ENCODE data around the gene FKBP8. TPM values are rescaled to one million over a fixed set of nuclear protein-coding genes. Genes with fewer than 3 reads are reported as not detected.
"Not testable (repeated sequence)": the region's sequence is repeated elsewhere in the genome, so short reads cannot be mapped to it uniquely, and the experiment has no call there.

The FKBP8 gene
- total RNA-seq (2021; ENCODE audit: unreplicated experiment) (182 TPM), Bru-seq, nascent RNA (percentile 61 among the genes with signal in this experiment), BruChase-seq, experiment 1, labeled RNA remaining after a 2-hour chase (percentile 61 among the genes with signal in this experiment), BruChase-seq, experiment 2, labeled RNA remaining after a 6-hour chase (percentile 73 among the genes with signal in this experiment)
- polyA plus RNA-seq (2012; ENCODE audit: insufficient read length), result 479 TPM
- long read RNA-seq, transcript FKBP8-201 (9 exons, 1,710 nt), result minor isoform, 97 of 310 reads
- long read RNA-seq, transcript FKBP8-213 (9 exons, 1,849 nt), result major isoform, 134 of 310 reads
- long read RNA-seq, transcript FKBP8-202 (6 exons, 1,292 nt), result minor isoform, 8 of 310 reads
- long read RNA-seq, partial matches to known transcripts, result 39 of 310 reads
- long read RNA-seq, other reads (novel, unspliced or antisense), result 29 of 310 reads

GRCh38 chr19:18542941-18543813 lies at the start of gene FKBP8:
Gene FKBP8, minus strand, starts transcription at chr19:18543573. Its CDS starts 1,603 bp downstream, at chr19:18541970.
- ATAC-seq (peak; percentile 99), DNase-seq (ENCODE audit: low read depth, low spot score) (no peak)
- no peaks in the 10 kb centered on the region for H3K27me3 ChIP-seq (ENCODE audit: control insufficient read depth, insufficient read depth, low read length)
- intact Hi-C loops (cut with micrococcal nuclease; ENCODE audit: unreplicated experiment) (no loop called here), in situ Hi-C loops (cut with HindIII; ENCODE audit: low pct_unique_long_range_greater_than_20kb, low sequenced_read_pairs) (no loop called here)
- H3K27ac ChIP-seq (ENCODE audit: low read length), result peak within 1 kb of the TSS; percentile 77
- ChIA-PET POLR2A (no interaction called here), CTCF (no interaction called here)
- peak within 1 kb of the TSS; percentile 52 to 55 for H3K4me3 ChIP-seq (ENCODE audit: low read depth in 2 of 2, low read length in 2 of 2)
- TF ChIP-seq POLR2AphosphoS5 (IDR thresholded peaks at IDR 0.05; ENCODE audit: low read depth, low read length), result no peak
- no peak for TF ChIP-seq TCF7L2 (IDR thresholded peaks at IDR 0.05; ENCODE audit: low read depth, low read length)
- no peak for TF ChIP-seq CTCF (IDR thresholded peaks at IDR 0.05)
- no peak for TF ChIP-seq SIN3A (IDR thresholded peaks at IDR 0.05; ENCODE audit: borderline replicate concordance, insufficient read depth, low read depth, low read length)
- no peak for TF ChIP-seq REST (IDR thresholded peaks at IDR 0.05; ENCODE audit: insufficient read depth in 1 of 2, low read depth in 2 of 2, low read length in 1 of 2)
- BruUV-seq (replicated peaks), result no TSS peak
- peaks cover 2% of the 10 kb centered on the region for H3K36me3 ChIP-seq (ENCODE audit: control insufficient read depth, insufficient read depth, low read length)
- H3K9me3 ChIP-seq (ENCODE audit: control insufficient read depth, insufficient read depth, low read depth, low read length), result no peaks in the 10 kb centered on the region
- H3K4me1 ChIP-seq (ENCODE audit: control insufficient read depth, insufficient read depth, low read length), result peaks cover 11% of the 10 kb centered on the region; the same call in 1 of the 2 replicates

GRCh38 chr19:18592732-18593131 lies 49.4 kb upstream of the FKBP8 start:
- intact Hi-C loops (cut with micrococcal nuclease; ENCODE audit: unreplicated experiment), result loop anchor here (5.0 to 10.0 kb wide), 2 partner anchors 82 to 255 kb away; no protein-coding TSS in a partner anchor
- H3K36me3 ChIP-seq (ENCODE audit: control insufficient read depth, insufficient read depth, low read length); H3K27ac ChIP-seq (ENCODE audit: low read length); H3K27me3 ChIP-seq (ENCODE audit: control insufficient read depth, insufficient read depth, low read length); in situ Hi-C loops (cut with HindIII; ENCODE audit: low pct_unique_long_range_greater_than_20kb, low sequenced_read_pairs); POLR2A ChIA-PET; H3K4me3 ChIP-seq (ENCODE audit: low read depth in 2 of 2, low read length in 2 of 2); BruUV-seq (replicated peaks); ATAC-seq; DNase-seq (ENCODE audit: low read depth, low spot score); H3K4me1 ChIP-seq (ENCODE audit: control insufficient read depth, insufficient read depth, low read length); H3K9me3 ChIP-seq (ENCODE audit: control insufficient read depth, insufficient read depth, low read depth, low read length): not testable (repeated sequence)
- CTCF ChIA-PET, result interaction anchor here (0.7 kb wide), 1 partner anchor 49 kb away, joined by 4 read pairs; no protein-coding TSS in a partner anchor
